HCT116 (cell line): Measurements from ENCODE around the gene HCN1. TPM values are rescaled to one million over a fixed set of nuclear protein-coding genes. Genes with fewer than 3 reads are reported as not detected.

ENCODE experiments used
- ATAC-seq: fragments of 200-7000 bp; cut with Tn5 transposase; 2 replicates; pipeline ENCODE4 v1.9.1; 2020; ENCODE audit warnings: mild to moderate bottlenecking, moderate library complexity
- BruUV-seq: library from RNA; stranded (reverse); fragments of 400-500 nt; replicated peaks from 2 replicates; lab custom pipeline; 2021; lab: Mats Ljungman, UMichigan
- CTCF ChIA-PET: fragments of 300-600 bp; sonication (Branson Sonifier 250); formaldehyde crosslinking; loops from one replicate; lab custom pipeline; 2021; ENCODE audit warnings: antibody characterized with exemption; lab: Charles Lee
- POLR2A ChIA-PET: fragments of 300-600, 350-600 bp; sonication (Branson Sonifier 250); formaldehyde crosslinking; loops from one replicate; lab custom pipeline; 2021; ENCODE audit warnings: antibody characterized with exemption; lab: Charles Lee
- RAD21 ChIA-PET, 2 experiments: fragments of 300-600 bp; sonication (Branson Sonifier 250); formaldehyde crosslinking; loops; one replicate each; lab custom pipeline; 2023; ENCODE audit warnings: low total read pairs in 2 of 2; ENCODE audit not compliant: uncharacterized antibody in 2 of 2, unreplicated experiment in 2 of 2, low non-redundant PET in 1 of 2; lab: Charles Lee
- DNase-seq: peaks from one replicate; pipeline ENCODE4 v3.0.0-alpha.2; 2010; ENCODE audit warnings: low read depth, low spot score
- H2AFZ ChIP-seq: fragments of 200-600 bp; shearing (Covaris generic), sonication (generic); 2 replicates; pipeline ENCODE4 v1.6.1; 2017; ENCODE audit warnings: low read depth, mixed run types, mixed read lengths, antibody characterized with exemption, low read length; ENCODE audit not compliant: poor library complexity, severe bottlenecking
- H3K27ac ChIP-seq: 2 replicates; pipeline ENCODE4 v1.5.1; 2012; ENCODE audit warnings: low read depth, low read length
- H3K27me3 ChIP-seq: fragments of 200-600 bp; sonication (generic); 2 replicates; pipeline ENCODE4 v1.6.1; 2016; ENCODE audit warnings: mixed run types, low read length, mixed read lengths; ENCODE audit not compliant: insufficient read depth
- H3K36me3 ChIP-seq, 2 experiments: fragments of 200-500 bp in 1 of 2; fragments of 200-600 bp in 1 of 2; sonication (Bioruptor generic) in 1 of 2; sonication (generic) in 1 of 2; 2 replicates each; pipeline versions ENCODE4 v1.5.1 to v1.6.1; 2014 to 2016; ENCODE audit warnings: low read length in 2 of 2, inconsistent platforms in 1 of 2, mixed read lengths in 1 of 2, mixed run types in 1 of 2; ENCODE audit not compliant: insufficient read depth in 2 of 2, control insufficient read depth in 1 of 2
- H3K4me1 ChIP-seq, 2 experiments: fragments of 200-600 bp in 1 of 2; sonication (generic) in 1 of 2; 2 replicates each; pipeline versions ENCODE4 v1.5.1 to v1.6.1; 2012 to 2017; ENCODE audit warnings: low read length in 2 of 2, inconsistent platforms in 1 of 2, mild to moderate bottlenecking in 1 of 2, mixed read lengths in 1 of 2, mixed run types in 1 of 2, moderate library complexity in 1 of 2; ENCODE audit not compliant: insufficient read depth in 2 of 2, control insufficient read depth in 1 of 2
- H3K4me2 ChIP-seq: fragments of 200-600 bp; sonication (generic); 2 replicates; pipeline ENCODE4 v1.6.1; 2017; ENCODE audit warnings: mixed run types, low read length, mixed read lengths
- H3K4me3 ChIP-seq, 2 experiments: fragments of 200-600 bp in 1 of 2; sonication (generic) in 1 of 2; replicated peaks in 1 of 2; 2 replicates each; pipeline ENCODE4 v1.5.1; 2011 to 2016; ENCODE audit warnings: low read length in 2 of 2, control low read depth in 1 of 2, low read depth in 1 of 2, mild to moderate bottlenecking in 1 of 2, mixed read lengths in 1 of 2, mixed run types in 1 of 2
- H3K79me2 ChIP-seq: fragments of 200-600 bp; sonication (generic); 2 replicates; pipeline ENCODE4 v1.6.1; 2017; ENCODE audit warnings: mild to moderate bottlenecking, mixed run types, low read length, moderate library complexity, mixed read lengths; ENCODE audit not compliant: insufficient read depth
- H3K9ac ChIP-seq: fragments of 200-600 bp; sonication (generic); 2 replicates; pipeline ENCODE4 v1.6.1; 2016; ENCODE audit warnings: low read length, mixed read lengths
- H3K9me2 ChIP-seq: fragments of 200-600 bp; sonication (generic), shearing (Covaris generic); 2 replicates; pipeline ENCODE4 v1.6.1; 2017; ENCODE audit warnings: mixed run types, mild to moderate bottlenecking, moderate library complexity; ENCODE audit not compliant: insufficient read depth
- H3K9me3 ChIP-seq, 2 experiments: fragments of 200-500 bp in 1 of 2; fragments of 200-600 bp in 1 of 2; sonication (Bioruptor generic) in 1 of 2; sonication (generic) in 1 of 2; 2 replicates each; pipeline ENCODE4 v1.6.1; 2014 to 2017; ENCODE audit warnings: low read length in 2 of 2, mixed read lengths in 2 of 2, inconsistent platforms in 1 of 2, low read depth in 1 of 2, mild to moderate bottlenecking in 1 of 2, mixed run types in 1 of 2, moderate library complexity in 1 of 2; ENCODE audit not compliant: control insufficient read depth in 1 of 2, insufficient read depth in 1 of 2
- H4K20me1 ChIP-seq: fragments of 200-600 bp; sonication (generic), shearing (Covaris generic); 2 replicates; pipeline ENCODE4 v1.6.1; 2017; ENCODE audit warnings: mixed run types, mild to moderate bottlenecking, moderate library complexity; ENCODE audit not compliant: insufficient read depth
- CEBPB ChIP-seq: IDR thresholded peaks from 2 replicates; pipeline ENCODE4 v1.6.1; 2012; ENCODE audit warnings: low read depth
- EZH2 ChIP-seq: fragments of 200-600 bp; sonication (generic); IDR thresholded peaks from 2 replicates; pipeline ENCODE4 v1.6.1; 2017; ENCODE audit warnings: antibody characterized with exemption, mixed run types
- FOSL1 ChIP-seq: IDR thresholded peaks from 2 replicates; pipeline ENCODE4 v1.6.1; 2012; ENCODE audit warnings: low read depth
- JUND ChIP-seq: IDR thresholded peaks from 2 replicates; pipeline ENCODE4 v1.6.1; 2012
- POLR2A ChIP-seq: IDR thresholded peaks from 2 replicates; pipeline ENCODE4 v1.7.0; 2011; ENCODE audit warnings: borderline replicate concordance; ENCODE audit not compliant: insufficient read depth, insufficient read length; ENCODE audit errors: extremely low read depth
- REST ChIP-seq: IDR thresholded peaks from 2 replicates; pipeline ENCODE4 v1.6.1; 2012; ENCODE audit warnings: low read depth
- SIN3A ChIP-seq: IDR thresholded peaks from 2 replicates; pipeline ENCODE4 v1.6.1; 2012; ENCODE audit warnings: low read depth
- TCF7L2 ChIP-seq: IDR thresholded peaks from 2 replicates; pipeline ENCODE4 v1.7.0; 2011; ENCODE audit warnings: borderline replicate concordance, inconsistent platforms; ENCODE audit not compliant: insufficient read depth, insufficient read length; ENCODE audit errors: extremely low read depth
- YY1 ChIP-seq: IDR thresholded peaks from 2 replicates; pipeline ENCODE4 v1.6.1; 2011; ENCODE audit warnings: low read length, low read depth, moderate library complexity, mild to moderate bottlenecking; ENCODE audit not compliant: insufficient replicate concordance; ENCODE audit errors: extremely low read depth
- intact Hi-C: fragments of 100-400 bp; cut with micrococcal nuclease; formaldehyde crosslinking; loops from 2 replicates; pipeline ENCODE4 v1.10.0; 2022
- total RNA-seq: library from RNA; stranded (reverse); gene quantifications from one replicate; pipeline ENCODE4 v1.2.1, GENCODE V29; 2021; ENCODE audit not compliant: unreplicated experiment

HCN1 gene
- total RNA-seq, 1 experiment from 2014 or later: 0.10 TPM

- Histone ChIP-seq H3K4me3 (no peak overlapping the region), H3K4me2 (no peak overlapping the region), H2AFZ (no peak overlapping the region), H3K9me3 (no peaks in the 10 kb centered on the region), H3K79me2 (no peaks in the 10 kb centered on the region), H3K36me3 (no peaks in the 10 kb centered on the region), H3K9me2 (no peaks in the 10 kb centered on the region), H3K27me3 (no peaks in the 10 kb centered on the region), H3K27ac (no peak overlapping the region), H3K9ac (no peak overlapping the region), H3K4me1 (no peaks in the 10 kb centered on the region), H4K20me1 (no peaks in the 10 kb centered on the region)
- no TSS peak for BruUV-seq
- TF ChIP-seq TCF7L2 (no peak), YY1 (no peak), FOSL1 (no peak), POLR2A (no peak), JUND (no peak), CEBPB (no peak), EZH2 (no peak), REST (no peak), SIN3A (no peak)
- ChIA-PET POLR2A (no interaction called here), CTCF (no interaction called here), RAD21 (no interaction called here)
- ATAC-seq: no peak
- intact Hi-C loops: no loop called here
- DNase-seq: no peak
Measured at GRCh38 chr5:45691656-45692055, 4.5 kb downstream of the HCN1 start.
